Measurements from ENCODE around the gene DGAT2L6. TPM values are rescaled to one million over a fixed set of nuclear protein-coding genes. Genes with fewer than 3 reads are reported as not detected.

The DGAT2L6 gene, protein sequence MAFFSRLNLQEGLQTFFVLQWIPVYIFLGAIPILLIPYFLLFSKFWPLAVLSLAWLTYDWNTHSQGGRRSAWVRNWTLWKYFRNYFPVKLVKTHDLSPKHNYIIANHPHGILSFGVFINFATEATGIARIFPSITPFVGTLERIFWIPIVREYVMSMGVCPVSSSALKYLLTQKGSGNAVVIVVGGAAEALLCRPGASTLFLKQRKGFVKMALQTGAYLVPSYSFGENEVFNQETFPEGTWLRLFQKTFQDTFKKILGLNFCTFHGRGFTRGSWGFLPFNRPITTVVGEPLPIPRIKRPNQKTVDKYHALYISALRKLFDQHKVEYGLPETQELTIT
- not detected for polyA plus RNA-seq (2013, experiment 1 of 2)
- not detected for polyA plus RNA-seq (2013, experiment 2 of 2)

DNA sequence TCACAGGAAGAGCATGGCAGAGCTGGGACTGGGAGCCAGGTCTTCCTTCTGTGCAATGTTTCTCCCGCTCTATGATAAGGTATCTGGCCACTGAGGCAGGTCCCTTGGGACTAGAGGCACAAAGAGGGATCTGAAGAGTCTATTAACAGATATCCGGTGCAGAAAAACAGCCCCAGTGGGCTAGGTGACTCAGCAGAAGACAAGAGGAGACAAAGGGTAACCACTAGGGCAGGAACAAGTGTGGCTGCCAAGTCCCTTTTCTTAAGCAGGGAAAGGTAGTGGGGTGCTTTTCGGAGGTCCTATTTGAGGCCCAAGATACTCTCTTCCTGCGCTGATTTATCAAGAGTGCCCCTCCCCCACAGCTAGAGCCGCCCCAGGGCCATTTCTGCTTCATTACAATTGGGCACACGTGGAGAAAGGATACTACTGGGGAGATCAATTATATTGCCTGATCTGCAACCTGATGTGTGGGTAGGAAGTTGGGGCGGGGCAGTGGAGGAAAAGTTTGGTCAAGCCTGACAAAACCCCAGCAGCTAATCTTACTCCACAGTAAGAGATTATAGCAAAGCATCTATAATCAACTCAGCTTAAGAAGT, at the start of gene DGAT2L6:
Gene DGAT2L6 (plus strand): TSS at position 546 of the 596 bp plus-strand sequence. CDS start 100 bp downstream, outside the sequence.
- Histone ChIP-seq H3K4me1 (ENCODE audit: control insufficient read depth, insufficient read depth, low read depth, low read length) (peaks cover 3% of the 10 kb centered on the region), H3K4me2 (ENCODE audit: low read length, poor library complexity, severe bottlenecking) (no peak within 1 kb of the TSS), H2BK12ac (ENCODE audit: low read length in 2 of 2) (no peak within 1 kb of the TSS), H3K9ac (ENCODE audit: low read length) (no peak within 1 kb of the TSS), H2AFZ (ENCODE audit: low read depth, low read length) (no peak within 1 kb of the TSS), H3K27ac (ENCODE audit: low read length, poor library complexity, severe bottlenecking) (no peak within 1 kb of the TSS), H3K23ac (ENCODE audit: low read length in 2 of 2) (no peak within 1 kb of the TSS), H3K9me3 (ENCODE audit: control insufficient read depth, low read length) (no peaks in the 10 kb centered on the region), H3K14ac (ENCODE audit: low read length in 2 of 2) (no peak within 1 kb of the TSS), H2BK120ac (ENCODE audit: low read depth, low read length) (no peak within 1 kb of the TSS), H3K36me3 (ENCODE audit: control insufficient read depth in 1 of 2, insufficient read depth in 2 of 2, low read depth in 1 of 2, low read length in 2 of 2) (no peaks in the 10 kb centered on the region), H3K18ac (ENCODE audit: low read depth in 1 of 2, low read length in 2 of 2) (no peak within 1 kb of the TSS), H3K4ac (ENCODE audit: low read depth in 1 of 2, low read length in 2 of 2) (no peak within 1 kb of the TSS), H3K27me3 (ENCODE audit: control insufficient read depth in 1 of 2, insufficient read depth in 1 of 2, low read length in 2 of 2) (peaks cover 0 to 21% of the 10 kb centered on the region in 2 experiments), H2AK5ac (ENCODE audit: low read length, severe bottlenecking) (no peak within 1 kb of the TSS), H4K91ac (ENCODE audit: low read length) (no peak within 1 kb of the TSS), H2BK15ac (ENCODE audit: low read depth, poor library complexity, severe bottlenecking) (no peak within 1 kb of the TSS), H3K4me3 (ENCODE audit: insufficient read depth in 1 of 2, low read depth in 1 of 2, low read length in 2 of 2) (no peak within 1 kb of the TSS), H2BK5ac (ENCODE audit: low read depth, low read length, poor library complexity, severe bottlenecking) (no peak within 1 kb of the TSS), H4K8ac (ENCODE audit: low read length) (no peak within 1 kb of the TSS), H3K79me1 (replicated peaks; ENCODE audit: low read length, poor library complexity, severe bottlenecking) (no peaks in the 10 kb centered on the region)
- no peak for DNase-seq
- WGBS = 91% methylated on average over 2 of the region's 7 CpGs

DNA sequence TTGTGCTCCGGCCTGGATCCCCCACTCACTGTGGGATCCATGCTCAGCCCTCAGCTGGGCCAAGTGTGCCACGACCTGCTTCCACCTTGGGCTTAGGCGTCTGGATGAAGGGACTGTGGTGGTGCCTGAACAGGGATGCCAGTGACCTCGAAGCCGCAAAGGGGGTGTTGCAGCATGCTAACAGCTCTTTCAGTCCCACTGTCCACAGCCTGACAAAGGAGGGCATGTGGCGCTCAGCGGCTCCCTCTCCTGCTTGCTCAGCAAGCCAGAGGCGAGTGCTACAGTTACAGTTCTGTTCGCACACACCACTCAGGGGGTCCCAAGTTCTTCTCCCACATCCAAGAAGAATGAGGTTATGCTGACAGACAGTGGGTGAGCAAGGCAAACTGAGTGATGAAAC, 49.2 kb upstream of the DGAT2L6 start:
- no peak overlapping the region for H3K27ac ChIP-seq (ENCODE audit: low read length, poor library complexity, severe bottlenecking)
- H2BK12ac ChIP-seq (ENCODE audit: low read length in 2 of 2) = no peak overlapping the region
- no peak overlapping the region for H4K91ac ChIP-seq (ENCODE audit: low read length)
- no peak for DNase-seq
- no peak overlapping the region for H3K4me3 ChIP-seq (ENCODE audit: insufficient read depth in 1 of 2, low read depth in 1 of 2, low read length in 2 of 2)
- H2BK5ac ChIP-seq (ENCODE audit: low read depth, low read length, poor library complexity, severe bottlenecking) = no peak overlapping the region
- H3K79me1 ChIP-seq (replicated peaks; ENCODE audit: low read length, poor library complexity, severe bottlenecking) = no peaks in the 10 kb centered on the region
- no peaks in the 10 kb centered on the region for H3K4me1 ChIP-seq (ENCODE audit: control insufficient read depth, insufficient read depth, low read depth, low read length)
- no peak overlapping the region for H3K14ac ChIP-seq (ENCODE audit: low read length in 2 of 2)
- H3K27me3 ChIP-seq (ENCODE audit: control insufficient read depth in 1 of 2, insufficient read depth in 1 of 2, low read length in 2 of 2) = peaks cover 0 to 8% of the 10 kb centered on the region in 2 experiments
- H2AFZ ChIP-seq (ENCODE audit: low read depth, low read length) = no peak overlapping the region
- H2BK120ac ChIP-seq (ENCODE audit: low read depth, low read length) = no peak overlapping the region
- WGBS = 67% methylated on average over 5 of the region's 9 CpGs
- H2AK5ac ChIP-seq (ENCODE audit: low read length, severe bottlenecking) = no peak overlapping the region
- no peaks in the 10 kb centered on the region for H3K9me3 ChIP-seq (ENCODE audit: control insufficient read depth, low read length)
- H3K4ac ChIP-seq (ENCODE audit: low read depth in 1 of 2, low read length in 2 of 2) = no peak overlapping the region
- H3K36me3 ChIP-seq (ENCODE audit: control insufficient read depth in 1 of 2, insufficient read depth in 2 of 2, low read depth in 1 of 2, low read length in 2 of 2) = no peaks in the 10 kb centered on the region
- H4K8ac ChIP-seq (ENCODE audit: low read length) = no peak overlapping the region
- no peak overlapping the region for H2BK15ac ChIP-seq (ENCODE audit: low read depth, poor library complexity, severe bottlenecking)
- no peak overlapping the region for H3K18ac ChIP-seq (ENCODE audit: low read depth in 1 of 2, low read length in 2 of 2)
- H3K23ac ChIP-seq (ENCODE audit: low read length in 2 of 2) = no peak overlapping the region
- no peak overlapping the region for H3K4me2 ChIP-seq (ENCODE audit: low read length, poor library complexity, severe bottlenecking)
- no peak overlapping the region for H3K9ac ChIP-seq (ENCODE audit: low read length)

DNA sequence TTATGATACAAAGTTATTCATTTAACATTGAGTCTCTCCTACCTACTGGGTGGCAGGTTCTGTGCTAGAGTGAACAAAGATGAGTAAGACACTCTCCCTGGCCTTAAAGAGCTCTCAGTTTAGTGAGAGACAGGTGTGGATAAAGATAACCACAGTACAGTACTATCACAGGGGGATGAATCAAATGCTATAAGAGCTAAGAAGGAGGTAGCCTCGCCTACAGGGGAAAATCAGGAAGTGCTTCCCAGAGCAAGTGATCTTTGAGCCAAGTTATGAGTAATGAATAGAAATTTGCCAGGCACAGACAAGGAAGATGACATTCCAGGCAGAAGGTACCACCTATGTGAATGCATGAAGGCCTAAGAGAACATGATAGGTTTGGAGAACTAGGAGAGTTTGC, 47.5 kb upstream of the DGAT2L6 start:
- no peak overlapping the region for H3K23ac ChIP-seq (ENCODE audit: low read length in 2 of 2)
- peaks cover 2% of the 10 kb centered on the region for H3K4me1 ChIP-seq (ENCODE audit: control insufficient read depth, insufficient read depth, low read depth, low read length)
- no peaks in the 10 kb centered on the region for H3K79me1 ChIP-seq (replicated peaks; ENCODE audit: low read length, poor library complexity, severe bottlenecking)
- H2BK120ac ChIP-seq (ENCODE audit: low read depth, low read length) = no peak overlapping the region
- no peak overlapping the region for H2AK5ac ChIP-seq (ENCODE audit: low read length, severe bottlenecking)
- H3K4me3 ChIP-seq (ENCODE audit: insufficient read depth in 1 of 2, low read depth in 1 of 2, low read length in 2 of 2) = no peak overlapping the region
- H3K18ac ChIP-seq (ENCODE audit: low read depth in 1 of 2, low read length in 2 of 2) = no peak overlapping the region
- no peaks in the 10 kb centered on the region for H3K9me3 ChIP-seq (ENCODE audit: control insufficient read depth, low read length)
- no peak overlapping the region for H4K8ac ChIP-seq (ENCODE audit: low read length)
- H3K9ac ChIP-seq (ENCODE audit: low read length) = no peak overlapping the region
- H3K14ac ChIP-seq (ENCODE audit: low read length in 2 of 2) = no peak overlapping the region
- peaks cover 0 to 8% of the 10 kb centered on the region in 2 experiments for H3K27me3 ChIP-seq (ENCODE audit: control insufficient read depth in 1 of 2, insufficient read depth in 1 of 2, low read length in 2 of 2)
- no peak overlapping the region for H2BK12ac ChIP-seq (ENCODE audit: low read length in 2 of 2)
- no peak for DNase-seq
- H3K27ac ChIP-seq (ENCODE audit: low read length, poor library complexity, severe bottlenecking) = no peak overlapping the region
- no peak overlapping the region for H3K4me2 ChIP-seq (ENCODE audit: low read length, poor library complexity, severe bottlenecking)
- peaks cover 0 to under 1% of the 10 kb centered on the region in 2 experiments for H3K36me3 ChIP-seq (ENCODE audit: control insufficient read depth in 1 of 2, insufficient read depth in 2 of 2, low read depth in 1 of 2, low read length in 2 of 2)
- H2BK15ac ChIP-seq (ENCODE audit: low read depth, poor library complexity, severe bottlenecking) = no peak overlapping the region
- no peak overlapping the region for H3K4ac ChIP-seq (ENCODE audit: low read depth in 1 of 2, low read length in 2 of 2)
- no peak overlapping the region for H4K91ac ChIP-seq (ENCODE audit: low read length)
- H2AFZ ChIP-seq (ENCODE audit: low read depth, low read length) = no peak overlapping the region
- WGBS = 65% methylated on average over 1 of the region's 1 CpG
- H2BK5ac ChIP-seq (ENCODE audit: low read depth, low read length, poor library complexity, severe bottlenecking) = no peak overlapping the region

DNA sequence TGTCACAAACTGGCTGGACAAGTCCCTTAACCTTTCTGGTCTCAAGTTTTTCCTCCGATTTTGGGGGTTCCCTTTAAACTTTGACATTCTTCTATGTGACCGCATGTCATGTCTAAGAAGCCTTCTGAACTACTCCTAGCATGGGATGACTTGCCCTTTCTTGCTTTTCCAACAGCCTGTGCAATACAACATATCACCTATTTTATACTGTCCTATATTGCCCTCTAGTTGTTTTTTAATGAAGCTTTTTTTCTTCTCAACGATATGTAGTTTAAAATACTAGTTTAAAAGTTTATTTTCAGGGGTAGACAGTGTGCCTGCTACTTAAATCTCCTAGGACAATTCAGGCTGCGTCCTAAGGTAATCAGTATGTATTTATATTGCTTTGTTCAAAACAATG, 45.1 kb upstream of the DGAT2L6 start:
- H3K27me3 ChIP-seq (ENCODE audit: control insufficient read depth in 1 of 2, insufficient read depth in 1 of 2, low read length in 2 of 2) = peaks cover 0 to 8% of the 10 kb centered on the region in 2 experiments
- H3K9me3 ChIP-seq (ENCODE audit: control insufficient read depth, low read length) = no peaks in the 10 kb centered on the region
- H3K36me3 ChIP-seq (ENCODE audit: control insufficient read depth in 1 of 2, insufficient read depth in 2 of 2, low read depth in 1 of 2, low read length in 2 of 2) = peaks cover 0 to 17% of the 10 kb centered on the region in 2 experiments
- H3K23ac ChIP-seq (ENCODE audit: low read length in 2 of 2) = no peak overlapping the region
- no peak overlapping the region for H3K4me3 ChIP-seq (ENCODE audit: insufficient read depth in 1 of 2, low read depth in 1 of 2, low read length in 2 of 2)
- H2BK120ac ChIP-seq (ENCODE audit: low read depth, low read length) = no peak overlapping the region
- DNase-seq = no peak
- no peak overlapping the region for H3K18ac ChIP-seq (ENCODE audit: low read depth in 1 of 2, low read length in 2 of 2)
- peaks cover 2% of the 10 kb centered on the region for H3K4me1 ChIP-seq (ENCODE audit: control insufficient read depth, insufficient read depth, low read depth, low read length)
- no peak overlapping the region for H2AFZ ChIP-seq (ENCODE audit: low read depth, low read length)
- peak overlapping the region; percentile 96 for H3K9ac ChIP-seq (ENCODE audit: low read length)
- H2BK5ac ChIP-seq (ENCODE audit: low read depth, low read length, poor library complexity, severe bottlenecking) = no peak overlapping the region
- no peak overlapping the region for H2BK15ac ChIP-seq (ENCODE audit: low read depth, poor library complexity, severe bottlenecking)
- H3K4me2 ChIP-seq (ENCODE audit: low read length, poor library complexity, severe bottlenecking) = no peak overlapping the region
- WGBS = 100% methylated on average over 2 of the region's 4 CpGs
- no peak overlapping the region for H3K14ac ChIP-seq (ENCODE audit: low read length in 2 of 2)
- no peak overlapping the region for H3K27ac ChIP-seq (ENCODE audit: low read length, poor library complexity, severe bottlenecking)
- no peak overlapping the region for H4K91ac ChIP-seq (ENCODE audit: low read length)
- H3K4ac ChIP-seq (ENCODE audit: low read depth in 1 of 2, low read length in 2 of 2) = no peak overlapping the region
- H2BK12ac ChIP-seq (ENCODE audit: low read length in 2 of 2) = no peak overlapping the region
- H2AK5ac ChIP-seq (ENCODE audit: low read length, severe bottlenecking) = no peak overlapping the region
- no peak overlapping the region for H4K8ac ChIP-seq (ENCODE audit: low read length)
- no peaks in the 10 kb centered on the region for H3K79me1 ChIP-seq (replicated peaks; ENCODE audit: low read length, poor library complexity, severe bottlenecking)

All from mesenchymal stem cell (in vitro differentiated cells and primary cell).